Thyroid gland (tissue), 4 donors: Measurements from ENCODE around the gene KIF20B. TPM values are rescaled to one million over a fixed set of nuclear protein-coding genes. Genes with fewer than 3 reads are reported as not detected.

Source experiments
- DNase-seq, 2 donors: peaks; one replicate each; pipeline ENCODE4 v3.0.0-alpha.2; 2019
- H3K27ac ChIP-seq, 3 donors: fragments of 200-600 bp; sonication (generic); 1 replicate in 2 of 3; 2 replicates in 1 of 3; pipeline ENCODE4 v1.5.1; 2016 to 2019; ENCODE audit warnings: mild to moderate bottlenecking in 1 of 3, moderate library complexity in 1 of 3
- H3K27me3 ChIP-seq: fragments of 200-600 bp; sonication (generic); one replicate; pipeline ENCODE4 v1.5.1; 2019
- H3K36me3 ChIP-seq, 2 donors: fragments of 200-600 bp; sonication (generic); one replicate each; pipeline ENCODE4 v1.5.1; 2016 to 2019
- H3K4me1 ChIP-seq, 2 donors: fragments of 200-600 bp; sonication (generic); one replicate each; pipeline ENCODE4 v1.5.1; 2017 to 2019
- H3K4me3 ChIP-seq, 3 donors: fragments of 200-600 bp; sonication (generic); replicated peaks in 1 of 3; 1 replicate in 2 of 3; 2 replicates in 1 of 3; pipeline ENCODE4 v1.5.1; 2016; ENCODE audit warnings: mild to moderate bottlenecking in 1 of 3
- H3K9me3 ChIP-seq: fragments of 200-600 bp; sonication (generic); one replicate; pipeline ENCODE4 v1.5.1; 2017
- POLR2A ChIP-seq, 2 donors: fragments of 450-650 bp; IDR thresholded peaks; one replicate each; pipeline ENCODE4 v1.6.1; 2017; ENCODE audit warnings: antibody characterized with exemption in 2 of 2, mild to moderate bottlenecking in 2 of 2, moderate library complexity in 1 of 2
- WGBS, 2 donors: methylation state at CpG; one replicate each; pipeline ENCODE4 v1.1.5; 2017; 5-methylcytosine and 5-hydroxymethylcytosine counted together
- intact Hi-C: fragments of 100-400 bp; cut with DNase I; formaldehyde crosslinking; loops from one replicate; pipeline ENCODE4 v1.15.1; 2023
- total RNA-seq, 4 donors: library from RNA; depleted of rRNA; stranded (reverse); fragments of >200 nt; gene quantifications; one replicate each; pipeline ENCODE4 v1.2.3, GENCODE V29; 2016
- TF ChIP-seq, protein P1 (sequence below), 6 experiments: fragments of 200-600 bp in 3 of 6; fragments of 450-650 bp in 3 of 6; sonication (generic) in 3 of 6; IDR thresholded peaks; one replicate each; pipeline ENCODE4 v1.5.1; 2016 to 2019; ENCODE audit warnings: antibody characterized with exemption in 6 of 6, mild to moderate bottlenecking in 2 of 6, inconsistent platforms in 1 of 6, moderate library complexity in 1 of 6

KIF20B gene
- total RNA-seq, 4 donors from 2014 or later, result 3.8 to 6.2 (median 4.5) TPM

DNA sequence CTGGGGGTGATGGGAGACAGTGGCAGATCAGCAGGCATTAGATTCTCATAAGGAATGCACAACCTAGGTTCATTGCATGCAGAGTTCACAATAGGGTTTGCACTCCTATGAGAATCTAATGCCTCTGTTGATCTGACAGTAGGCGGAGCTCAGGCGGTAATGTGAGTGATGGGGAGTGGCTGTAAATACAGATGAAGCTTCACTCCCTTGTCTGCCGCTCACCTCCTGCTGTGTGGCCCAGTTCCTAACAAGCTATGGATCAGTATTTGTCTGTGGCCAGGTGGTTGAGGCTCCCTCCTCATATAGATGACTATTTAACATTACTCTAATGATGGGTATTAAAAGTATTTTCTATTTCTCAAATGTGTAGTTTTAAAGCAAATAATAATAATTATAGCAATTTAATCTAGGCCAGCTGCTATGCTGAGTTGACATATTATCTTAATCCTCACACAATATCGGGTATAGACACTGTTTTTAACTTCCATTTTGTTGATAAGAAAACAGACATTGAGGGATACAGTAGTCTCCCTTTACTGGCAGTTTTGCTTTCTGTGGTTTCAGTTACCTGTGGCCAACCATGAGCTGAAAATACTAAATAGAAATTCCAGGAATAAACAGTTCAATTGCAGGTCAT lies 39.9 kb downstream of the KIF20B start:
- no peak for DNase-seq
- no peaks in the 10 kb centered on the region for H3K36me3 ChIP-seq
- no peak overlapping the region for H3K4me3 ChIP-seq
- TF ChIP-seq POLR2A (IDR thresholded peaks at IDR 0.05), result no peak
- TF ChIP-seq, protein P1, sequence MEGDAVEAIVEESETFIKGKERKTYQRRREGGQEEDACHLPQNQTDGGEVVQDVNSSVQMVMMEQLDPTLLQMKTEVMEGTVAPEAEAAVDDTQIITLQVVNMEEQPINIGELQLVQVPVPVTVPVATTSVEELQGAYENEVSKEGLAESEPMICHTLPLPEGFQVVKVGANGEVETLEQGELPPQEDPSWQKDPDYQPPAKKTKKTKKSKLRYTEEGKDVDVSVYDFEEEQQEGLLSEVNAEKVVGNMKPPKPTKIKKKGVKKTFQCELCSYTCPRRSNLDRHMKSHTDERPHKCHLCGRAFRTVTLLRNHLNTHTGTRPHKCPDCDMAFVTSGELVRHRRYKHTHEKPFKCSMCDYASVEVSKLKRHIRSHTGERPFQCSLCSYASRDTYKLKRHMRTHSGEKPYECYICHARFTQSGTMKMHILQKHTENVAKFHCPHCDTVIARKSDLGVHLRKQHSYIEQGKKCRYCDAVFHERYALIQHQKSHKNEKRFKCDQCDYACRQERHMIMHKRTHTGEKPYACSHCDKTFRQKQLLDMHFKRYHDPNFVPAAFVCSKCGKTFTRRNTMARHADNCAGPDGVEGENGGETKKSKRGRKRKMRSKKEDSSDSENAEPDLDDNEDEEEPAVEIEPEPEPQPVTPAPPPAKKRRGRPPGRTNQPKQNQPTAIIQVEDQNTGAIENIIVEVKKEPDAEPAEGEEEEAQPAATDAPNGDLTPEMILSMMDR (IDR thresholded peaks at IDR 0.05), result no peak
- no peaks in the 10 kb centered on the region for H3K27me3 ChIP-seq
- H3K9me3 ChIP-seq, result no peaks in the 10 kb centered on the region
- H3K4me1 ChIP-seq, result no peaks in the 10 kb centered on the region
- H3K27ac ChIP-seq, result no peak overlapping the region
- 95 to 98% methylated on average over 4 of the region's 4 CpGs for WGBS, 2 donors
- intact Hi-C loops, result no loop called here

DNA sequence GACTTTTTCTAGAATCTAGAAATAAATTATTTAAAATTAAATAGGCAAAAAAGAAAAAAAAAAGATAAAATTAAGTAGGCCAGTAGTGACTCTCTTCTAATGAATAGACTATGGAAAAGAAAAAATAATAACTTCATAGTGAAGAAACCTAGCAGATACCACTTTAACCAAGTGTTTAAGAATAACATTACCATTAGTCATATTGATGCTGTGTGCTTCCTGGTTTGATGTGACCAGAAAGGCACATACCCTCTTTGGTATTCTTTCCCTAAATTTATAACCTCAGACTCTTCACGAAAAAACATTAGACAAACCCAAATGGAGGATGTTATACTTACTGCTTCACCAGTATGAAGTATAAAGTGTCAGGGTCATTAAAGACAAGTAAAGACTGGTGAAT lies 42.6 kb downstream of the KIF20B start:
- H3K4me1 ChIP-seq, result no peaks in the 10 kb centered on the region
- TF ChIP-seq POLR2A (IDR thresholded peaks at IDR 0.05), result no peak
- TF ChIP-seq, protein P1 (IDR thresholded peaks at IDR 0.05), result no peak
- 91% methylated on average over 1 of the region's 1 CpG for WGBS, 2 donors
- H3K27me3 ChIP-seq, result no peaks in the 10 kb centered on the region
- no peak for DNase-seq
- no peak overlapping the region for H3K4me3 ChIP-seq
- no peaks in the 10 kb centered on the region for H3K36me3 ChIP-seq
- no peak overlapping the region for H3K27ac ChIP-seq
- intact Hi-C loops, result no loop called here
- no peaks in the 10 kb centered on the region for H3K9me3 ChIP-seq

GRCh38 chr10:89745903-89746302 lies 44.5 kb downstream of the KIF20B start:
- 90 to 98% methylated on average over 7 of the region's 7 CpGs for WGBS, 2 donors
- Histone ChIP-seq H3K36me3 (no peaks in the 10 kb centered on the region), H3K4me3 (no peak overlapping the region), H3K27me3 (no peaks in the 10 kb centered on the region), H3K4me1 (no peaks in the 10 kb centered on the region), H3K9me3 (no peaks in the 10 kb centered on the region), H3K27ac (no peak overlapping the region)
- intact Hi-C loops, result no loop called here
- TF ChIP-seq, protein P1 (IDR thresholded peaks at IDR 0.05), result no peak
- no peak for TF ChIP-seq POLR2A (IDR thresholded peaks at IDR 0.05)
- no peak for DNase-seq

DNA sequence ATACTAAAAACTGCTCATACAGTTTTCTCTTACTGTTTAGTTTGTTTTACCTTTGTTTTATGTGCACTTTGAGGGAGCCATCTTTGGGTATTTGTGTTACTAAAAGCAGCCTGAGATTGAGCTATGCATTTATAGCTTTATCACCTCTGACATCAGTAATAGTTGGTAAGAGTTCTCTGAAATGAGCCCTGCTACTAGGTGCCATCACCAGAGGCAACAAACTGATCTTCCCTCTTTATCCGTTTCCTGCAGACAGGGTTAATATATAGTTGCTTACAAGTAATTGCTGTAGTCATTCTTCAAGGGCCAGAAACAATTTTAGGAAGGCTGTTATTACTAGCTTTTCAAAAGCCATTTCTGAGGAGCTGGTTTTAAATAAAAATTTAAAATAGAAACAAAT lies 49.1 kb downstream of the KIF20B start:
- no peaks in the 10 kb centered on the region for H3K9me3 ChIP-seq
- no peak overlapping the region for H3K4me3 ChIP-seq
- H3K36me3 ChIP-seq, result no peaks in the 10 kb centered on the region
- H3K27ac ChIP-seq, result no peak overlapping the region
- intact Hi-C loops, result no loop called here
- TF ChIP-seq, protein P1 (IDR thresholded peaks at IDR 0.05), result no peak
- TF ChIP-seq POLR2A (IDR thresholded peaks at IDR 0.05), result no peak
- no peaks in the 10 kb centered on the region for H3K27me3 ChIP-seq
- DNase-seq, result no peak
- no peaks in the 10 kb centered on the region for H3K4me1 ChIP-seq
- 84 to 88% methylated on average over 1 of the region's 1 CpG for WGBS, 2 donors

DNA sequence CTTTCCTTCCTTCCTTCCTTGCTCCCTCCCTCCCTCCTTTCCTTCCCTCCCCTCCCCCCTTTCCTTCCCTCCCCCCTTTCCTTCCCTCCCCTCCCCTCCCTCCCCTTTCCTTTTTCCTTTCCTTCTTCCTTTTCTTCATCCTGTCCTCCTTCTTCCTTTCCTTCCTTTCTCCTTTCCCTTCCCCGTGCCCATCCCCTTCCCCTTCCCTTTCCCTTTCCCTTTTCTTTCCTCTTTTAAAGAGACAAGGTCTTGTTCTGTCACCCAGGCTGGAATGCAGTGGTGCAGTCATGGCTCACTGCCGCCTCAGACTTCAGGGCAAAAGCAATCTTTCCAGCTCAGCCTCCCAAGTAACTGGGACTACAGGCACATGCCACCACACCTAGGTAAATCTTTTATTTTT lies 54.0 kb downstream of the KIF20B start:
- no peaks in the 10 kb centered on the region for H3K9me3 ChIP-seq
- H3K4me3 ChIP-seq, result no peak overlapping the region
- H3K27ac ChIP-seq, result no peak overlapping the region
- intact Hi-C loops, result no loop called here
- no peaks in the 10 kb centered on the region for H3K4me1 ChIP-seq
- TF ChIP-seq, protein P1 (IDR thresholded peaks at IDR 0.05), result no peak
- TF ChIP-seq POLR2A (IDR thresholded peaks at IDR 0.05), result no peak
- no peaks in the 10 kb centered on the region for H3K27me3 ChIP-seq
- no peak for DNase-seq
- WGBS, 2 donors, result 81 to 88% methylated on average over 2 of the region's 2 CpGs
- H3K36me3 ChIP-seq, result no peaks in the 10 kb centered on the region
